NCI-H2107 treated with DMSO at 0.1 percent for 48 hours (cell line): ENCODE results near the gene EAF1.
"Not testable (repeated sequence)": the region's sequence is repeated elsewhere in the genome, so short reads cannot be mapped to it uniquely, and the experiment has no call there.

Experiments
- DNase-seq: peaks from one replicate; lab custom pipeline; 2025; ENCODE audit not compliant: unreplicated experiment; lab: John Stamatoyannopoulos, UW

EAF1 gene

GRCh38 chr3:15427182-15427880 lies at the start of gene EAF1, which contains the start of gene METTL6:
Gene EAF1, plus strand, starts transcription at chr3:15427598. Its CDS starts 182 bp downstream, at chr3:15427780.
Gene METTL6, minus strand, starts transcription at chr3:15427544. Its CDS starts 1,033 bp downstream, at chr3:15426511.
- DNase-seq, result peak; percentile 17

DNA sequence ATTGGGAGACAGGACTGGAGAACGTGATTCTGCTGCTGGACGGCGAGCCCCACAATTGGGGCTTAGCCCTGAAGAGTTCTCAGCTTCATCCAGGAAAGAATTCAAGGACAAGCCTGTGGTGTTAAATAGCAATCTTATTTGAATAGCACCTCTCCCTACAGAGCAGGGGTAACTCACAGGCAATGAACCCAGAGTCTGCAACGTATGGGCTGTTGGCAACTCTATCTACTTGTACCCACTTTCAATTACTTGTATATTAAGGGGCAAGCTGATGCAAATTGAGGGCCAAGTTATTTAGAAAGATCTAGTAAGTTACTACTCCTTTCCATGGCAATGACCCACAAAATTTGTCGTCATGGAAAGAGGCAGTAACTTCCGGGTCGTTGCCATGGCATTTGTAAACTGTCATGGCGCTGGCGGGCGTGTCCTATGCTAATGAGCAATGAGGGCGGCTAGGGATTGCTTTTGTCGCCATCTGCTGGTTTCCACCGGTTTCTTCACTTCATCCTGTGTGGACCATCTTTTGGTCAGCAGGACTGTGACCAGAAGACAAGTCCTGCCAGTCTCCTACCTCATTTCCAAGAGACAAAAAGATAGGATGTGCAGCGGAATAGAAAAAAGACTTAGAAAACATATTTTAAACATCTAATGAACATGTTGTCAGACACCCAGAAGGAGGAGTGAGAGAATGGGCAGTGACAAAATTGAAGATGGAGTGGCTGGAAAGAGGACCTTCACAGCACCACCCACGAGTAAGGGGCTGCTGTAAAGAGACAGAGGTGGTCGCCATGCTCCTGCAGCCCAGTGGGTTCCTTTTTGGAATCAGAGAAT lies 49.2 kb upstream of the EAF1 start:
- DNase-seq, result peak; percentile 52

DNA sequence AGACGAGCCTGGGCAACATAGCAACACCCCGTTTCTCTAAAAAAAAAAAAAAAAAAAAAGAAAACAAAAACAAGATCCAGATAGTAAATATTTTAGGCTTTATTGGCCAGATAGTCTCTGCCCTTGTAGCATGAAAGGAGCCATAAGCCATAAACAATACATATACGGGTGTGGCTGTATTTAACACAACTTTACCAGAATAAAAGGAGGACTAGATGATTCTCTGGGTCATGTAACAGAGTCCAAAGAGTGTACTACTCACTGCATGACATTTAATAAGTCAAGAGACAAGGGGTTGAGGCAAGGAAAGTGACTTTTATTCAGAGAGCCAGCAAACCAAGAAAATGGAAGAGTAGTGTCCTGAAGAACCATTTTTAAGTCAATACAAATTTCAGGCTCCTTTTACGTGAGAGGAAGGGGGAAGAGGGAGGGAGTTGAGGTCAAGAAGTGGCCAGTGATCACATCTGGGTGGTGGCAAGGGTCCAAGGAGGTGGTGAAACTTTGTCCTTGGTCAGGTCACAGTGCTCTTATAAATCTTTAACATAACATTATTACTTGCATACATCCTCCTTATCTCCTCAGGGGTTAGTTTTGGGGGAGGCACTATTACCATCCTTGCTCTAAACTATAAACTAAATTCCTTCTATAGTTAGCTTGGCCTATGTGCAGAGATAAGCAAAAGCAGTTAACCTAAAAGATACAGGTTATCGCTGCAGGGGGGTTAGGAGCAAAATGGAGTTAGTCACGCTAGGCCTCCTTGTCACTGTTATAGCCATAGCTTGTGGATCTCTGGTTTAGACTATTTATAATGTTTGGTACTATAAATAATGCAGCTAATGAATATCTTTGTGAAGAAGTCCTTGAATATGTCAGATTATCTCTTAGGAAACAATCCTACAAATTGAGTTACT lies 46.2 kb upstream of the EAF1 start:
- DNase-seq, result no peak

DNA sequence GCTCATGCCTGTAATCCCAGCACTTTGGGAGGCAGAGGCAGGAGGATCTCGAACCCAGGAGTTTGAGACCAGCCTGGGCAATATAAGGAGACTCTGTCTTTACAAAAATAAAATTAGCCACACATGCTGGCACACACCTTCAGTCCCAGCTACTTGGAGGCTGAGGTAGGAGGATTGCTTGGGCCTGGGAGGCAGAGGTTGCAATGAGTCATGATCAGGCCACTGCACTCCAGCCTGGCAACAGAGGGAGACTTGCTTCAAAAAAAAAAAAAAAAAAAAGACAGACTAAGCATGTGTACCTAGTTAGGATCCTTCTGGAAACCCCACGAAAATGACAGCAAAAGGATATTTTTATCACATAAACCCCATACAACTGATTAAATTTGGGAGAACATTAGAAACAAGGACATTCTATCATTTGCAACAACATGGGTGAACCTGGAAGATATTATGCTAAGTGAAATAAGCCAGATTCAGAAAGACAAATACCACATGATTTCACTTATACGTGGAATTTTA lies 44.9 kb upstream of the EAF1 start:
- DNase-seq, result no peak

DNA sequence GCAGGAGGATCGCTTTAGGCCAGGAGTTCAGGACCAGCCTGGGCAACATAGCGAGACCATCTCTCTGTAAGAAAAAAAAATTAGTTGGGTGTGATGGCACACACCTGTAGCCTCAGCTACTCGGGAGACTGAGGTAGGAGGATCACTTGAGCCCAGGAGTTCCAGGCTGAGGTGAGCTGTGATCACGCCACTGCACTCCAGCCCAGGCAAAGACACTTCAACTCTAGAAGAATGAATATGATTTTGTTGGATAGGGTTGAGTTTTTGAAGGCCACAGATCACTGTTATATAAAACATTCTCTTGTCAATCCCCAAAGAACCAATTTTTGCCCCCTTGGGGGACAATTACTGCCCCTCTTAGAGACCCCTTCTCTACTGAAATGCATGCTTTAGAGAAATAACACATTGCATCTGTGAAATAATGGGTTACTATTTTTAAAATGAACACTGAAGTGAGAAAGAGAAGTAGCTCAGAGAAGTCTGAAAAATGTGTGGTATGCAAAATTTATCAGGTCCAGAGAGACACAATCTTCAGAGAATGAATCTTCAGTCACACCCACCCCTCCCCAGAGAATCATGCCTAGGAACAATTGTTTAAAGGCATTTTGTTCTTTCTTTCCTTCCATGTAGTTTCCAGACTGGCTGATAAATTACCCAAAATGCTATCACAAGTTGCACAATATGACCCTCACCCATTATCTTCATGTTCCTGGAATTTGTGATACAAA lies 42.7 kb upstream of the EAF1 start:
- no peak for DNase-seq

GRCh38 chr3:15385238-15385695 lies 42.1 kb upstream of the EAF1 start:
- not testable (repeated sequence) for DNase-seq

- no peak for DNase-seq
Measured at GRCh38 chr3:15385901-15386653, 41.3 kb upstream of the EAF1 start.

- DNase-seq, result not testable (repeated sequence)
Measured at GRCh38 chr3:15386654-15386955, 40.8 kb upstream of the EAF1 start.

DNA sequence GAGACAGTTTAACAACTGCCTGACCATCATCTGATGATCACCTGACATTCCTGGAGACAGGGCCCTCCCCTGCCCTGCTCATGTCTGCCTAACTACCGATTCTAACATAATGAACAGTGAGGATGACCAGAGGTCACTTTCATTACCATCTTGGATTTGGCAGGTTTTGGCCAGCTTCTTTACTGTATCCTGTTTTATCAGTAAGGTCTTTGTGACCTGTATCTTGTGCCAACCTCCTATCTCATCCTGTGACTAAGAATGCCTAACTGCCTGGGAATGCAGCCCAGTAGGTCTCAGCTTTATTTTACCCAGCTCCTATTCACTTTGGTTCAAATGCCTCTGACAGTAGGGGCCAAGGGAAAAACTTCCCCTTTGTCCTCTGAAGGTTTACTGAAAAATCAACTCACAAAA lies 40.2 kb upstream of the EAF1 start:
- no peak for DNase-seq

GRCh38 chr3:15387735-15388134 lies 39.7 kb upstream of the EAF1 start:
- DNase-seq, result no peak

DNA sequence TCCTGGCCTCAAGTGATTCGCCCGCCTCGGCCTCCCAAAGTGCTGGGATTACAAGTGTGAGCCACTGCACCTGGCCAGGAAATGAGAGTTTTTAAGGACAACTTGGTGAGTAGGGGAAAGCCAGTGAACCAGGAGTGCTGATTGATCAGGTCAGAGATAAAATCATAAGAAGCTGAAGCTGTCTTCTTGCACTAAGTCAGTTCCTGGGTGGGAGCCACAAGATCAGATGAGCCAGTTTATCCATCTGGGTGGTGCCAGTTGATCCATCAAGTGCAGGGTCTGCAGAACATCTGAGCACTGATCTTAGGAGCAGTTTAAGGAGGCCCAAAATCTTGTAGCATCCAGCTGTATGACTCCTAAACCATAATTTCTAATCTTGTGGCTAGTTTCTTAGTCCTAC lies 39.1 kb upstream of the EAF1 start:
- not testable (repeated sequence) for DNase-seq

DNA sequence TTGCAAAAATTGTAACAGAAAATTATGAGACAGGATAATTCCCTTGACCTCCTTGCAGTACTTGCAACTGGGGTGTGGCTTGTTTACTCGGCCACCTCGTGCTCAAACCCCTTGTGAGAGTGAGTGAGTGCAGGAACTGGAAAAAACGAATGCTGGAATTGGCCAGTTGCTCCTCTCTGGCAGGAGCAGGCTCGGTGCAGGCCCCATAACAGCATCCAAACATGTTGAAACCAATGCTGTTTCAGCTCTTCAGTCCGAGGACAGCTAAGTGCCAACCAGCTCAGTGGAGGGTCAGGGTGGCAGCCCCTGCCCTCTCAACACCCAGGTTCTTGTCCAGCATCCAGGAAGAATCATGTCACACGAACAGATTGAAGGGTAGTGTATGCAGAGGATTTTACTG lies 36.9 kb upstream of the EAF1 start:
- DNase-seq, result no peak

- no peak for DNase-seq
Measured at GRCh38 chr3:15391007-15391406, 36.4 kb upstream of the EAF1 start.

- not testable (repeated sequence) for DNase-seq
Measured at GRCh38 chr3:15393252-15393651, 34.1 kb upstream of the EAF1 start.

GRCh38 chr3:15398731-15399133 lies 28.7 kb upstream of the EAF1 start:
- DNase-seq, result not testable (repeated sequence)

- DNase-seq, result no peak
Measured at GRCh38 chr3:15399970-15400369, 27.4 kb upstream of the EAF1 start.

DNA sequence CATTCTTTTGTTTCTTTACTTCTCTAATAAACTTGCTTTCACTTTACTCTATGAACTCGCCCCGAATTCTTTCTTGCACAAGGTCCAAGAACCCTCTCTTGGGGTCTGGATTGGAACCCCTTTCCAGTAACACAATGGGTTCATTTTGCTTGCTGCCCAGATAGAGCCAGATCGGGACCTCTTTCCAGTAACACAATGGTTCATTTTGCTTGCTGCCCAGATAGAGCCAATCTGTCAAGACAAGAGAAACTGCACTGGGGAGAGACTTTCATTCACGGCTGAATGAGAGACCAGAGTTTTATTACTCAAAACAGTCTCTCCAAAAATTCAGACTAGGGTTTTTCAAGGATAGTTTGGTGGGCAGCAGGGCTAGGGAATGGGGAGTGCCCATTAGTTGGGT lies 25.5 kb upstream of the EAF1 start:
- no peak for DNase-seq

DNA sequence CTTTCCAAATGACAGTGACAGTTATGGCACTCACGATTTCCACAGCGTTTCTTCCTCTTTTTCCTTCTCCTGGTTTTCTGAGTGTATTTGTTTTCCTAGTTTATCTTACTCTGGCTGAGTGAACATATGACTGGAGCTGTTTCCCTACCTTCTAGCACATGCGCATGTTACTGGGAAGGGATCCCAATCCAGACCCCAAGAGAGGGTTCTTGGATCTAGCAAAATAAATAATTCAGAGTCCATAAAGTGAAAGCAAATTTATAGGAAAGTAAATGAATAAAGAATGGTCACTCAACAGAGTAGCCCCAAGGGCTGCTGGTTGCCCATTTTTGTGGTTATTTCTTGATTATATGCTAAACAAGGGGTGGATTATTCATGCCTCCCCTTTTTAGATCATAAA lies 23.9 kb upstream of the EAF1 start:
- no peak for DNase-seq

DNA sequence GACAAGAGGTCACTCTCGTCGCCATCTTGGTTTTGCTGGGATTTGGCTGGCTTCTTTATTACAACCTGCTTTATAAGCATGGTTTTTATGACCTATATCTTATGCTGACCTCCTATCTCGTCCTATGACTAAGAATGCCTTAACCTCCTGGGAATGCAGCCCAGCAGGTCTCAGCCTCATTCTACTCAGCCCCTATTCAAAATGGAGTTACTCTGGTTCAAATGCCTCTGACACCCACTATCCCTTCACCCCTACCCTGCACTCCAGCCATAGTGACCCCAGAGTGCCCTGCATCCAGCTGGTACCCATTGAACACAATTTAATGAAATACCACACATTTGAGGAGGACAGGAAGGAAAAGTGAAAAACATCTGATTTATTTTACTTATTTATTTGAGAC lies 23.4 kb upstream of the EAF1 start:
- DNase-seq, result no peak

DNA sequence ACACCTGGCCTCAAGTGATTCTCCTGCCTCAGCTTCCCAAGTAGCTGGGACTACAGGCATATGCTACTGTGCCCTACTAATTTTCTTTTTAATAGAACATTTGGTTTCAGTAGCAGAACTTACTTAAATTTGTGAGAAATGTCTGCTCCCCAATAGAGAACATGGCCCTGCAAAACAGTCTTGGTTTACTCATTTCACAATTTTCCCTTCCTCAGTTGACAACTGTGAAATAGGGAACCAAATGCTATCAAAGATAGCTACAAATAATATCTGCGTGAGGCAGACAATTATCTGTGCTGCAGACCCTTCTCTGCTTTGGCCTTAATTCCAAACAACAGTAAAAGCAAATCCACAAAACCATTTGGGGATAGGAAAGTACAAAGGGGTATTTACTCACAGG lies 22.6 kb upstream of the EAF1 start:
- no peak for DNase-seq
